KMS-11 (cell line): Measurements from ENCODE around the gene DNAJA2.

Source experiments
- H2AFZ ChIP-seq: fragments of 200-600 bp; sonication (generic); 2 replicates; pipeline ENCODE4 v1.6.1; 2016; ENCODE audit warnings: antibody characterized with exemption, mixed run types, low read depth
- H3K27ac ChIP-seq: fragments of 200-600 bp; sonication (generic); 2 replicates; pipeline ENCODE4 v1.6.1; 2016; ENCODE audit warnings: mild to moderate bottlenecking, mixed run types
- H3K27me3 ChIP-seq: fragments of 200-600 bp; sonication (generic); 2 replicates; pipeline ENCODE4 v1.6.1; 2017; ENCODE audit warnings: mild to moderate bottlenecking, low read depth, mixed run types, moderate library complexity; ENCODE audit not compliant: insufficient read depth
- H3K36me3 ChIP-seq: fragments of 200-600 bp; sonication (generic); 2 replicates; pipeline ENCODE4 v1.6.1; 2017; ENCODE audit warnings: mild to moderate bottlenecking, mixed run types; ENCODE audit not compliant: insufficient read depth
- H3K4me1 ChIP-seq: fragments of 200-600 bp; sonication (generic); 2 replicates; pipeline ENCODE4 v1.6.1; 2016; ENCODE audit warnings: mild to moderate bottlenecking, low read depth, mixed run types; ENCODE audit not compliant: poor library complexity, severe bottlenecking
- H3K4me2 ChIP-seq: fragments of 200-600 bp; sonication (generic); 2 replicates; pipeline ENCODE4 v1.7.0; 2016; ENCODE audit warnings: mild to moderate bottlenecking, mixed run types
- H3K4me3 ChIP-seq: fragments of 200-600 bp; sonication (generic); IDR thresholded peaks from 2 replicates; pipeline ENCODE4 v1.6.1; 2017; ENCODE audit warnings: low read depth, low read length, mixed read lengths; ENCODE audit not compliant: insufficient read depth
- H3K79me2 ChIP-seq: fragments of 200-600 bp; sonication (generic); 2 replicates; pipeline ENCODE4 v1.6.1; 2016; ENCODE audit warnings: low read depth, mixed run types; ENCODE audit not compliant: insufficient read depth
- H3K9ac ChIP-seq: fragments of 200-600 bp; sonication (generic); 2 replicates; pipeline ENCODE4 v1.6.1; 2016; ENCODE audit warnings: mild to moderate bottlenecking, mixed run types
- H4K20me1 ChIP-seq: fragments of 200-600 bp; sonication (generic); 2 replicates; pipeline ENCODE4 v1.6.1; 2016; ENCODE audit warnings: mild to moderate bottlenecking, mixed run types; ENCODE audit not compliant: insufficient read depth
- TF ChIP-seq, protein P1 (sequence below): fragments of 200-600 bp; sonication (generic); conservative IDR thresholded peaks from 2 replicates; pipeline ENCODE4 v1.6.1; 2017; ENCODE audit warnings: low read depth, mild to moderate bottlenecking, antibody characterized with exemption, low read length, moderate library complexity, mixed read lengths

Gene DNAJA2

DNA sequence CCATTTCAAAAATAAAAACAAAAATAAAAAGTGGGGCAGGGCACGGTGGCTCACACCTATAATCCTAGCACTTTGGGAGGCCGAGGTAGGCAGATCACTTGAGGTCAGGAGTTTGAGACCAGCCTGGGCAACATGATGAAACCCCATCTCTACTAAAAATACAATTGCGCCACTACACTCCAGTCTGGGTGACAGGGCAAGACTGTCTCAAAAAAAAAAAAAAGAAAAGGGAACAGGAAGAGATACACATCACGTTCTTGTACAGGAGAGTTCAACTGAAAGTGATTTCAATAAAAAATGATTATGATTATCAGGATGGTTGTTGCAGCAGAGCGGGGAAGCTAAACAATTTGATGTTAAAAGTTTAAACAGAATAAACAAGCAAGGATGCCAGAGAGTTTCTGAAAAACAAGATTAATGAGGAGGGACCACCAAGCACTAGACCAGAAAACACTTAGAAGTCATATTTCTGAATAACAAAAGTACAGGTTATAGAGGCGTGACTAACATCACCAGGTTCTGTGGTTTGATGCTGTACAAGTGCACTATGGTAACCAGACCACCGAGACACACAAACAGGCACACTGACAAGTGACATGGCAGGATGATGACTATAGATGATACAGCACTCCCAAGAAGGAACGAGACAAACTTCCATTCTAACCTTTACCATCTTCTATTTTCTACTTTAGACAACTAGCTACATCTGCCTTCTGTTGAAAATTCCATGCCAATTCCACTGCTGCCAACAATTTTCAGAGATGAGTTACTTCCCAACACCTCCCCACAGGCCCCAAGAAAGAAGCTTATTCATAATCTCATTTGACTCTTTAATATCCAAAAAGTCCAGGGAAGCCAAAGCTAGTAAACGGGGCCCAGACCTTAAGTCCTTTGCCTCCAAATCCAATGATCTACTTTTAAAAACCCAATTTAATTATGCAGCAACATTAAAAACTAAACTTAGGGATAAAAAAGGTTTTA is 11.8 kb downstream of the DNAJA2 start:
- Histone ChIP-seq H3K27ac (no peak overlapping the region), H3K27me3 (no peaks in the 10 kb centered on the region), H3K4me2 (no peak overlapping the region), H3K4me3 (no peak overlapping the region), H3K36me3 (peaks cover 9% of the 10 kb centered on the region), H2AFZ (no peak overlapping the region), H4K20me1 (no peaks in the 10 kb centered on the region), H3K79me2 (peaks cover 6% of the 10 kb centered on the region; the same call in 1 of the 2 replicates), H3K4me1 (no peaks in the 10 kb centered on the region), H3K9ac (no peak overlapping the region)
- TF ChIP-seq, protein P1, sequence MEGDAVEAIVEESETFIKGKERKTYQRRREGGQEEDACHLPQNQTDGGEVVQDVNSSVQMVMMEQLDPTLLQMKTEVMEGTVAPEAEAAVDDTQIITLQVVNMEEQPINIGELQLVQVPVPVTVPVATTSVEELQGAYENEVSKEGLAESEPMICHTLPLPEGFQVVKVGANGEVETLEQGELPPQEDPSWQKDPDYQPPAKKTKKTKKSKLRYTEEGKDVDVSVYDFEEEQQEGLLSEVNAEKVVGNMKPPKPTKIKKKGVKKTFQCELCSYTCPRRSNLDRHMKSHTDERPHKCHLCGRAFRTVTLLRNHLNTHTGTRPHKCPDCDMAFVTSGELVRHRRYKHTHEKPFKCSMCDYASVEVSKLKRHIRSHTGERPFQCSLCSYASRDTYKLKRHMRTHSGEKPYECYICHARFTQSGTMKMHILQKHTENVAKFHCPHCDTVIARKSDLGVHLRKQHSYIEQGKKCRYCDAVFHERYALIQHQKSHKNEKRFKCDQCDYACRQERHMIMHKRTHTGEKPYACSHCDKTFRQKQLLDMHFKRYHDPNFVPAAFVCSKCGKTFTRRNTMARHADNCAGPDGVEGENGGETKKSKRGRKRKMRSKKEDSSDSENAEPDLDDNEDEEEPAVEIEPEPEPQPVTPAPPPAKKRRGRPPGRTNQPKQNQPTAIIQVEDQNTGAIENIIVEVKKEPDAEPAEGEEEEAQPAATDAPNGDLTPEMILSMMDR: no peak

DNA sequence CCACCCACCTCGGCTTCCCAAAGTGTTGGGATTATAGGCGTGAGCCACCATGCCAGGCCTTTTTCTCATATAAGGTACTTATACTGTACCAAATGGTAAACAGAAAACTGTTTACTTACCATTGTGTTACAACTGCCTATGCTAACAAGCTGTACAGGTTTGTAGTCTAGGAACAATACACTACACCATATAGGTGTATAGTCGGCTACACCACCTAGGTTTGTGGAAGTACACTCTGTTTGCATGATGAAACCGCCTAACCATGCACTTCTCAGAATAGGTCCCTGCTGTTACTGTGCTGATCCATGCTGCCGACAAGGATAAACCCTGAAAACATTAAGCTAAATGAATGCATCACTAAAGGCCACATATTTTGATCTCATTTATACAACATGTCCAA is 18.9 kb downstream of the DNAJA2 start:
- Histone ChIP-seq H3K9ac (no peak overlapping the region), H3K27me3 (no peaks in the 10 kb centered on the region), H2AFZ (no peak overlapping the region), H3K4me3 (no peak overlapping the region), H3K4me1 (no peaks in the 10 kb centered on the region), H3K36me3 (peaks cover 9% of the 10 kb centered on the region; the same call in 1 of the 2 replicates), H4K20me1 (no peaks in the 10 kb centered on the region), H3K27ac (no peak overlapping the region), H3K79me2 (no peaks in the 10 kb centered on the region), H3K4me2 (no peak overlapping the region)
- TF ChIP-seq, protein P1: no peak

DNA sequence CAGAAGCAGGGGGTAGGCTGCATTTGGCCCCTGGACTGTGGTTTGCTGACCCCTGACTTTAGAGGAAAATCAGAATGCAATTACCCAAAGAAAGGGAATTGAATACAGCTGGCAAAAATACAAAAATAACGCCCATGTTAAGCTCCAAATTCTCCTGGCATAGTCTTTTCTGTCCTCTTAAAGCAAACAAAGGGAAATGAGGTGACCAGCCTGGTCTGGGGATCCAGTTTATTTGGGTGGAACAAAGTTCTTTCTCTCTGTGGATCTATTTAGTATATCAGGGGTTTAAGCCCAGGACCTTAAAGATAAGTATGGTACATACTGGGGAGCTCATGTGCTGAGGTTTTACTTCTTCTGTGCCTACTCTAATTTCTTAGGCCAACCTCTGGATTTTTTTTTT is 23.5 kb downstream of the DNAJA2 start:
- no peaks in the 10 kb centered on the region for H3K79me2 ChIP-seq
- TF ChIP-seq, protein P1: no peak
- no peak overlapping the region for H3K4me2 ChIP-seq
- H2AFZ ChIP-seq: no peak overlapping the region
- peaks cover 16% of the 10 kb centered on the region for H3K4me1 ChIP-seq
- no peak overlapping the region for H3K27ac ChIP-seq
- H3K27me3 ChIP-seq: no peaks in the 10 kb centered on the region
- no peak overlapping the region for H3K4me3 ChIP-seq
- H4K20me1 ChIP-seq: no peaks in the 10 kb centered on the region
- H3K9ac ChIP-seq: no peak overlapping the region
- H3K36me3 ChIP-seq: no peaks in the 10 kb centered on the region

DNA sequence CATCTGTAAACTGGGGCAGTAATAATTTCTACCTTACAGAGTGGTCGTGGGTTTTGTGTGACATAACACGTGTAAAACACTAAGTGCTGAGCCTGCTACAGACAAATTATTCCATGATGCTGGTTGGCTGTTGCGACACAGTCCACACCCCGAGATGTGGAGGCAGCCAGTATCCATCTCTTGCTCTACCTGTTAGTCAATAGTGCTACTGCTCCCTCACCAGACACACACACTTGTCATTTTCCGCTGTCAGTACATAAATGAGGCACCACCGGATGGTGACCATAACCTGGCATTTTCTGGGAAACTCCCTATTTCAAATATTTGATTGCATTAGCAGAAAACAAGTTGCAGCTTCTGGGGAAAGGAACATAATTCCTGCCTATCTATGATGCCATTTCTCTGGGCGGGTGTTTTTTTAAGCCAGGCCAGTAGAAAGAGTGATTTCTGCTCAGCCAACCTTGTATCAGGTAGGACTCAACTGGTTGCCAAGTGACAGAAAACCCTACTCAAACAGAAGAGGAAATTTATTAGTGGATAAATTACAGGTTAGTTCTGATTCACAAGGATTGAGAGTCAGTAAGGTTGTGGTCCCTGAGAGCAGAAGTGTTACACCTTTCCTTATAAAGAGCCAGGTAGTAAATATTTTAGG is 24.1 kb downstream of the DNAJA2 start:
- no peak overlapping the region for H3K4me3 ChIP-seq

More for the DNA sequence above, 24.1 kb downstream of the DNAJA2 start:
- Histone ChIP-seq H3K4me2 (no peak overlapping the region), H3K36me3 (no peaks in the 10 kb centered on the region), H4K20me1 (no peaks in the 10 kb centered on the region), H3K27ac (no peak overlapping the region), H2AFZ (no peak overlapping the region), H3K27me3 (no peaks in the 10 kb centered on the region), H3K9ac (no peak overlapping the region), H3K4me1 (peaks cover 16% of the 10 kb centered on the region), H3K79me2 (no peaks in the 10 kb centered on the region)
- TF ChIP-seq, protein P1: no peak
